KOPT-K1 (cell line): ENCODE data around the gene ANGEL1.

Experiments used
- H3K27ac ChIP-seq: fragments of 200-600 bp; sonication (generic); 2 replicates; pipeline ENCODE4 v1.5.1; 2016; ENCODE audit warnings: antibody characterized with exemption, mild to moderate bottlenecking, low read depth, low read length; ENCODE audit not compliant: poor library complexity, severe bottlenecking
- H3K36me3 ChIP-seq: fragments of 200-600 bp; sonication (generic); 2 replicates; pipeline ENCODE4 v1.5.1; 2017; ENCODE audit warnings: antibody characterized with exemption, mild to moderate bottlenecking, low read length, moderate library complexity; ENCODE audit not compliant: insufficient read depth
- H3K9me3 ChIP-seq: fragments of 200-600 bp; sonication (generic); 2 replicates; pipeline ENCODE4 v1.5.1; 2017; ENCODE audit warnings: antibody characterized with exemption, low read length, mild to moderate bottlenecking; ENCODE audit not compliant: insufficient read depth, poor library complexity, severe bottlenecking

Gene ANGEL1

GRCh38 chr14:76829650-76830421 lies 17.2 kb upstream of the ANGEL1 start:
- H3K9me3 ChIP-seq, result peaks cover 11% of the 10 kb centered on the region
- no peak overlapping the region for H3K27ac ChIP-seq
- no peaks in the 10 kb centered on the region for H3K36me3 ChIP-seq

GRCh38 chr14:76829013-76829365 lies 16.3 kb upstream of the ANGEL1 start:
- Histone ChIP-seq H3K9me3 (peaks cover 11% of the 10 kb centered on the region), H3K27ac (no peak overlapping the region), H3K36me3 (no peaks in the 10 kb centered on the region)

- H3K36me3 ChIP-seq, result no peaks in the 10 kb centered on the region
- no peak overlapping the region for H3K27ac ChIP-seq
- peaks cover 11% of the 10 kb centered on the region for H3K9me3 ChIP-seq
Observed at GRCh38 chr14:76828339-76829012, 15.8 kb upstream of the ANGEL1 start.

- H3K27ac ChIP-seq, result no peak overlapping the region
- H3K36me3 ChIP-seq, result no peaks in the 10 kb centered on the region
- H3K9me3 ChIP-seq, result peaks cover 14% of the 10 kb centered on the region
Observed at GRCh38 chr14:76827696-76828296, 15.1 kb upstream of the ANGEL1 start.

GRCh38 chr14:76826122-76826521 lies 13.4 kb upstream of the ANGEL1 start, which contains the start of gene LRRC74A:
Gene LRRC74A (plus strand): TSS chr14:76826408. CDS start chr14:76826698, 290 bp downstream.
- Histone ChIP-seq H3K36me3 (no peaks in the 10 kb centered on the region), H3K9me3 (peaks cover 4% of the 10 kb centered on the region), H3K27ac (no peak within 1 kb of the TSS)

- Histone ChIP-seq H3K9me3 (peaks cover 4% of the 10 kb centered on the region), H3K36me3 (no peaks in the 10 kb centered on the region), H3K27ac (no peak overlapping the region)
Observed at GRCh38 chr14:76820700-76821099, 8.0 kb upstream of the ANGEL1 start.

- H3K27ac ChIP-seq, result no peak overlapping the region
- H3K36me3 ChIP-seq, result no peaks in the 10 kb centered on the region
- no peaks in the 10 kb centered on the region for H3K9me3 ChIP-seq
Observed at GRCh38 chr14:76814726-76815645, 2.3 kb upstream of the ANGEL1 start.

GRCh38 chr14:76812093-76812421 lies 625 bp downstream of the ANGEL1 start:
- Histone ChIP-seq H3K9me3 (no peaks in the 10 kb centered on the region), H3K27ac (peak overlapping the region; percentile 57)

GRCh38 chr14:76811561-76811960 lies 1.1 kb downstream of the ANGEL1 start:
- Histone ChIP-seq H3K27ac (no peak overlapping the region), H3K9me3 (no peaks in the 10 kb centered on the region), H3K36me3 (peaks cover 26% of the 10 kb centered on the region; the same call in 1 of the 2 replicates)

More at GRCh38 chr14:76812093-76812421, 625 bp downstream of the ANGEL1 start:
- H3K36me3 ChIP-seq, result peaks cover 21% of the 10 kb centered on the region; the same call in 1 of the 2 replicates

- H3K36me3 ChIP-seq, result peaks cover 31% of the 10 kb centered on the region; the same call in 1 of the 2 replicates
- H3K9me3 ChIP-seq, result no peaks in the 10 kb centered on the region
- H3K27ac ChIP-seq, result no peak overlapping the region
Observed at GRCh38 chr14:76810953-76811400, 1.7 kb downstream of the ANGEL1 start.

- H3K27ac ChIP-seq, result no peak overlapping the region
- no peaks in the 10 kb centered on the region for H3K9me3 ChIP-seq
- H3K36me3 ChIP-seq, result peaks cover 32% of the 10 kb centered on the region; the same call in 1 of the 2 replicates
Observed at GRCh38 chr14:76810525-76810924, 2.2 kb downstream of the ANGEL1 start.

- no peaks in the 10 kb centered on the region for H3K9me3 ChIP-seq
- peaks cover 43% of the 10 kb centered on the region; the same call in 1 of the 2 replicates for H3K36me3 ChIP-seq
- no peak overlapping the region for H3K27ac ChIP-seq
Observed at GRCh38 chr14:76808990-76809389, 3.7 kb downstream of the ANGEL1 start.

- H3K9me3 ChIP-seq, result no peaks in the 10 kb centered on the region
- H3K27ac ChIP-seq, result no peak overlapping the region
- H3K36me3 ChIP-seq, result peaks cover 53% of the 10 kb centered on the region; the same call in 1 of the 2 replicates
Observed at GRCh38 chr14:76808011-76808410, 4.7 kb downstream of the ANGEL1 start.

- Histone ChIP-seq H3K36me3 (peaks cover 62% of the 10 kb centered on the region; the same call in 1 of the 2 replicates), H3K27ac (no peak overlapping the region), H3K9me3 (no peaks in the 10 kb centered on the region)
Observed at GRCh38 chr14:76806446-76806845, 6.2 kb downstream of the ANGEL1 start.
